ENCODE measurements around the gene SRA1. TPM values are rescaled to one million over a fixed set of nuclear protein-coding genes. Genes with fewer than 3 reads are reported as not detected.
A peak's percentile ranks its signal among the peaks of the same experiment; 100 is the strongest.

The SRA1 gene
- polyA plus RNA-seq, 2 donors: 23.1 to 23.7 TPM

DNA sequence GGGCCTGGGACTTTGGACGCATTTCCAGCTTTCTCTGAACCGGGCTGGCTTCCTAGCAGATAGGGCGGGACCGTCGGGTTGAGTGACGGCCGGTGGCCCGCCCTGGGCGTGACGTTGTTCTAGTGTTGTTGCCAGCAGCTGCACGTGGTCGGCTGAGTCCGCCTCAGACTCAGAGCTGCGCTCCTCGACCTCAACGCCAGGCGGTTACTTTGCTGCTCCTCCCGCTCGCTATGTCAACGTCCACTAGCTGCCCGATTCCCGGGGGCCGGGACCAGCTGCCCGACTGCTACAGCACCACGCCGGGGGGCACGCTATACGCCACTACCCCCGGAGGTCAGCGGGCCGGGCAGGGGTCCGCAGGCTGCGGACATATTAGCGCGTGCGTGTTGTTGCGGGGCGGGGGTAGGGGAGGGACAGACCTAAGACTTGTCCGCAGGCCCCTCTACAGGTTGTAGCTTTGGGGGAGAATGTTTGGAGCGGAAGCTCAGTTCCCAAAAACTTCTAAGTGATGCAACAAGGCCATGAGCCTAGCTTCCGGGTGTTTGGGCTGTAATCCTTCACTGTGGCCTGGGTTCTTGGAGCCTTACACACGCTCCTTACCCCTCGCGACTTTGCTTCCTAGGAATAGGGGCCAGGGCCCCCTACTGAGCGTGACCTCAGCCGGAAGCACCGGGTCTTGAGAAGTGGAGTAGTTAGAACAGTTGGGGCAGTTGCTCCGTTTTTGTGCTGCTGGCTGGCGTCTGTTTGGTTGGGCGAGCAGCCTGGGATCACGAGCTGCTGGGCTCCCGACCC is 9.6 kb downstream of the SRA1 start, which contains the start of gene EIF4EBP3:
TSS of gene EIF4EBP3 (plus strand) at position 155 of the 792 bp plus-strand sequence. CDS start at position 231, 76 bp downstream.
- H3K27me3 ChIP-seq (ENCODE audit: control insufficient read depth in 1 of 2, insufficient read depth in 2 of 2, low read length in 2 of 2): no peaks in the 10 kb centered on the region
- peak within 1 kb of the TSS; percentile 50 to 61 for H3K4me3 ChIP-seq (ENCODE audit: low read depth in 1 of 2, low read length in 2 of 2)
- peaks cover 12 to 16% of the 10 kb centered on the region in 2 donors for H3K4me1 ChIP-seq (ENCODE audit: control insufficient read depth in 2 of 2, insufficient read depth in 2 of 2, low read length in 1 of 2)
- peaks cover 11 to 14% of the 10 kb centered on the region in 2 donors for H3K36me3 ChIP-seq (ENCODE audit: control insufficient read depth in 2 of 2, insufficient read depth in 2 of 2, low read length in 1 of 2)
- WGBS, 2 donors: 2% methylated on average over 52 of the region's 52 CpGs
- peak within 1 kb of the TSS; percentile 99 to 100 for H3K27ac ChIP-seq (ENCODE audit: low read depth in 2 of 2, low read length in 1 of 2)
- no peaks in the 10 kb centered on the region for H3K9me3 ChIP-seq (ENCODE audit: control insufficient read depth in 2 of 2, insufficient read depth in 1 of 2, low read depth in 1 of 2, low read length in 1 of 2)

DNA sequence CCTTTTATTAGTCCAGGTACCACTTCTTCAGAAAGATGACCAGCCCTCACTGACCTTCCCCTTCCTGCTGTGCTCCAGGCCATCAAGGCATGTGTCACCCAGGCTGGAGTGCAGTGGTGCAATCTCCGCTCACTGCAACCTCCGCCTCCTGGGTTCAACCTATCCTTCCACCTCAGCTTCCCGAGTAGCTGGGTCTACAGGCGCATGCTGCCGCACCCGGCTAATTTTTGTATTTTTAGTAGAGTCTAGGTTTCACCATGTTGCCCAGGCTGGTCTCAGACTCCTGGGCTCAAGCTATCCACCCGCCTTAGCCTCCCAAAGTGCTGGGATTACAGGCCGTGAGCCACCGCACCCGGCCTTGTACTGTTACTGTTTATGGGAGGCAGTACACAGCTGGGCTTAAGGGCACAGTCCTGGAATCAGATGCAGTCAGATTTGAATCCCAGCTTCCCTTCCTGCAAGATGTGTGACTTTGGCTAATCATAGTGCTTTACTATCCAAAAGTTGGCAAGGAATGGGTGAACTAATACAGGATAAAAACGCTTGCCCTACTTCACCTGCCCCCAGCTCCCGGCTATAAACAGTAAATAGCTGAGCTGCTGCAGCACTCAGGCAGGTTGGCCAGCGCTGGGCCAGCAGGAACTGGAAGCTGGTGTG is 10.3 kb downstream of the SRA1 start:
- H3K36me3 ChIP-seq (ENCODE audit: control insufficient read depth in 2 of 2, insufficient read depth in 2 of 2, low read length in 1 of 2): peaks cover 14% of the 10 kb centered on the region in 2 donors
- peak overlapping the region; percentile 99 to 100 for H3K27ac ChIP-seq (ENCODE audit: low read depth in 2 of 2, low read length in 1 of 2)
- H3K27me3 ChIP-seq (ENCODE audit: control insufficient read depth in 1 of 2, insufficient read depth in 2 of 2, low read length in 2 of 2): no peaks in the 10 kb centered on the region
- peak overlapping the region; percentile 50 to 61 for H3K4me3 ChIP-seq (ENCODE audit: low read depth in 1 of 2, low read length in 2 of 2)
- no peaks in the 10 kb centered on the region for H3K9me3 ChIP-seq (ENCODE audit: control insufficient read depth in 2 of 2, insufficient read depth in 1 of 2, low read depth in 1 of 2, low read length in 1 of 2)
- H3K4me1 ChIP-seq (ENCODE audit: control insufficient read depth in 2 of 2, insufficient read depth in 2 of 2, low read length in 1 of 2): peaks cover 12 to 16% of the 10 kb centered on the region in 2 donors
- 40 to 46% methylated on average over 13 of the region's 13 CpGs for WGBS, 2 donors

DNA sequence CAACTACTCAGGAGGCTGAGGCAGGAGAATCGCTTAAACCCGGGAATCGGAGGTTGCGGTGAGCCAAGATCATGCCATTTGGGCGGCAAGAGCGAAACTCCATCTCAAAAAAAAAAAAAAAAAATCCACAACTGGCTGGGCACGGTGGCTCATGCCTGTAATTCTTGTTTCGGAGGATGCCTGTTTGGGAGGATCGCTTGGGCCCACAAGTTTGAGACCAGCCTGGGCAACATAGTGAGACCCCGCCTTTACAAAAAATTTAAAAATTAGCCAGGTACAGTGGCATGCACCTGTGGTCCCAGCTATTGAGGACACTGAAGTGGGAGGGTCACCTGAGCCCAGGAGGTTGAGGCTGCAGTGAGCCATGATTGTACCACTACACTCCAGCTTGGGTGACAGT is 11.7 kb downstream of the SRA1 start:
- Histone ChIP-seq H3K27me3 (ENCODE audit: control insufficient read depth in 1 of 2, insufficient read depth in 2 of 2, low read length in 2 of 2) (no peaks in the 10 kb centered on the region), H3K36me3 (ENCODE audit: control insufficient read depth in 2 of 2, insufficient read depth in 2 of 2, low read length in 1 of 2) (peaks cover 8 to 20% of the 10 kb centered on the region in 2 donors), H3K27ac (ENCODE audit: low read depth in 2 of 2, low read length in 1 of 2) (no peak overlapping the region), H3K4me3 (ENCODE audit: low read depth in 1 of 2, low read length in 2 of 2) (no peak overlapping the region), H3K9me3 (ENCODE audit: control insufficient read depth in 2 of 2, insufficient read depth in 1 of 2, low read depth in 1 of 2, low read length in 1 of 2) (no peaks in the 10 kb centered on the region), H3K4me1 (ENCODE audit: control insufficient read depth in 2 of 2, insufficient read depth in 2 of 2, low read length in 1 of 2) (peaks cover 12 to 16% of the 10 kb centered on the region in 2 donors)
- 97 to 99% methylated on average over 10 of the region's 10 CpGs for WGBS, 2 donors

DNA sequence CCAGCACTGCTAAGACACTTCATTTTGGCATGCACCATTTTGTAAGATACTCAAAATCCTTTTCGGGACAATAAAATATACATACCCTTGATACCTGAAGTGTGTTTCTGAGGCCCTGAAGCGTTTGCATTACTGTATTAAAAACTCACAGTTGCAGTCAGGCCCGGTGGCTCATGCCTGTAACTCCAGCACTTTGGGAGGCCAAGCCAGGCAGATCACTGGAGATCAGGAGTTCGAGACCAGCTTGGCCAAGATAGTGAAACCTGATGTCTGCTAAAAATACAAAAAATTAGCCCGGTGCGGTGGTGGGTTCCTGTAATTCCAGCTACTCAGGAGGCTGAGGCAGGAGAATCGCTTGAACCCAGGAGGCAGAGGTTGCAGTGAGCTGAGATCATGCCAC is 12.3 kb downstream of the SRA1 start:
- 94 to 95% methylated on average over 7 of the region's 7 CpGs for WGBS, 2 donors
- Histone ChIP-seq H3K9me3 (ENCODE audit: control insufficient read depth in 2 of 2, insufficient read depth in 1 of 2, low read depth in 1 of 2, low read length in 1 of 2) (no peaks in the 10 kb centered on the region), H3K27me3 (ENCODE audit: control insufficient read depth in 1 of 2, insufficient read depth in 2 of 2, low read length in 2 of 2) (no peaks in the 10 kb centered on the region), H3K36me3 (ENCODE audit: control insufficient read depth in 2 of 2, insufficient read depth in 2 of 2, low read length in 1 of 2) (peaks cover 3 to 15% of the 10 kb centered on the region in 2 donors), H3K4me3 (ENCODE audit: low read depth in 1 of 2, low read length in 2 of 2) (no peak overlapping the region), H3K4me1 (ENCODE audit: control insufficient read depth in 2 of 2, insufficient read depth in 2 of 2, low read length in 1 of 2) (peaks cover 12 to 16% of the 10 kb centered on the region in 2 donors), H3K27ac (ENCODE audit: low read depth in 2 of 2, low read length in 1 of 2) (no peak overlapping the region)

DNA sequence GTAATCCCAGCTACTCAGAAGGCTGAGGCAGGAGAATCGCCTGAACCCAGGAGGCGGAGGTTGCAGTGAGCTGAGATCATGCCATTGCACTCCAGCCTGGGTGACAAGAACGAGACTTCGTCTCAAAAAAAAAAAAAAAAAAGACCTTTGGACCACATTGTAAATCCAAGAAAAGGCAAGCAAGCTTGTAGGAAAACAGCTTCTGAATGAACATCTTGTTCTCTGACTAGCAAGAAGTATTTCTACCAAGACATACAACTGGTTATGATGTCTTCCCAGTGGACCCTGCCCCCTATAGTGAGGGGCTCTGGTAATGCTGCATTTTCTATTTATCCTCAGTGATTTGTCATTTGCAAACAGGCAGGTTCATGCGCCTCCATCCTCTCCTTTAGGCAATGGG is 14.3 kb downstream of the SRA1 start:
- no peaks in the 10 kb centered on the region for H3K9me3 ChIP-seq (ENCODE audit: control insufficient read depth in 2 of 2, insufficient read depth in 1 of 2, low read depth in 1 of 2, low read length in 1 of 2)
- no peak overlapping the region for H3K27ac ChIP-seq (ENCODE audit: low read depth in 2 of 2, low read length in 1 of 2)
- H3K27me3 ChIP-seq (ENCODE audit: control insufficient read depth in 1 of 2, insufficient read depth in 2 of 2, low read length in 2 of 2): no peaks in the 10 kb centered on the region
- peaks cover 5 to 9% of the 10 kb centered on the region in 2 donors for H3K36me3 ChIP-seq (ENCODE audit: control insufficient read depth in 2 of 2, insufficient read depth in 2 of 2, low read length in 1 of 2)
- WGBS, 2 donors: 84 to 96% methylated on average over 5 of the region's 5 CpGs
- H3K4me3 ChIP-seq (ENCODE audit: low read depth in 1 of 2, low read length in 2 of 2): no peak overlapping the region
- H3K4me1 ChIP-seq (ENCODE audit: control insufficient read depth in 2 of 2, insufficient read depth in 2 of 2, low read length in 1 of 2): peaks cover 2 to 8% of the 10 kb centered on the region in 2 donors

DNA sequence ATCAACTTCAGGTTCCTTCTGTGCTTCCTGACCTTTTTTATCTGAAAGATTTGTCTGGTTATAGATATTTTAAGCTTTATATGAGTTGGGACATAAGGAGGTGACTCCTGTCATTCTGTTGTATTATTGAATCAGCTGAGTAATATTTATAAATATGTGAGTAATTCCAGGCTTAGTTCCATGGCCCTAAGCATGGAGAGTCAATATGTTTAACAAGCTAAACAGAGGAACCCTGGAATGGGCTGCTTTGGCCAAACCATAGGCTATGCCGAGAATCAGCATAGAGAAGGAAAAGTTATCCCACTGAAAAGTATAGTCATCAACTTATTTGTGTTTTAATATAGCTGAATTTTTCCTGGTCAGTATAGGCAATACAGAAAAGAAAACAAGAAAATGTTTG is 17.0 kb downstream of the SRA1 start:
- H3K4me3 ChIP-seq (ENCODE audit: low read depth in 1 of 2, low read length in 2 of 2): no peak overlapping the region
- H3K27ac ChIP-seq (ENCODE audit: low read depth in 2 of 2, low read length in 1 of 2): no peak overlapping the region
- H3K9me3 ChIP-seq (ENCODE audit: control insufficient read depth in 2 of 2, insufficient read depth in 1 of 2, low read depth in 1 of 2, low read length in 1 of 2): no peaks in the 10 kb centered on the region
- 91 to 97% methylated on average over 1 of the region's 1 CpG for WGBS, 2 donors
- no peaks in the 10 kb centered on the region for H3K27me3 ChIP-seq (ENCODE audit: control insufficient read depth in 1 of 2, insufficient read depth in 2 of 2, low read length in 2 of 2)
- no peaks in the 10 kb centered on the region for H3K4me1 ChIP-seq (ENCODE audit: control insufficient read depth in 2 of 2, insufficient read depth in 2 of 2, low read length in 1 of 2)
- peaks cover 8 to 9% of the 10 kb centered on the region in 2 donors for H3K36me3 ChIP-seq (ENCODE audit: control insufficient read depth in 2 of 2, insufficient read depth in 2 of 2, low read length in 1 of 2)

DNA sequence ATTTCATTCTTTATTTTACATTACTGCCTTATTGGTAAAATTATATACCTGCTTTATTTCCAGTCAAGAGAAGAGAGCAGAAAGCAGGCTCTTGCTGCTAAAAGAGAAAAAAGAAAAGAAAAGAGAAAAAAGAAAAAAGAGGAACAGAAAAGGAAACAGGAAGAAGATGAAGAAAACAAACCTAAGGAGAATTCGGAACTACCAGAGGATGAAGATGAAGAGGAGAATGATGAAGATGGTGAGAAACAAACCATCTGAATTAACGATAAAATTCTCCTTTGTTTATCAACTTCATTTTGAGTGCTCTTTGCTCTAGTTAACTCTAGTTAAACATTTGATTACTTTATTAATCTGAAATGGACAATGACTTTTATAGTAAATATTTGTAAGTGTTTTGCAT is 33.3 kb downstream of the SRA1 start:
- H3K4me1 ChIP-seq (ENCODE audit: control insufficient read depth in 2 of 2, insufficient read depth in 2 of 2, low read length in 1 of 2): no peaks in the 10 kb centered on the region
- H3K27ac ChIP-seq (ENCODE audit: low read depth in 2 of 2, low read length in 1 of 2): no peak overlapping the region
- H3K27me3 ChIP-seq (ENCODE audit: control insufficient read depth in 1 of 2, insufficient read depth in 2 of 2, low read length in 2 of 2): no peaks in the 10 kb centered on the region
- no peak overlapping the region for H3K4me3 ChIP-seq (ENCODE audit: low read depth in 1 of 2, low read length in 2 of 2)
- peaks cover 11 to 13% of the 10 kb centered on the region in 2 donors for H3K36me3 ChIP-seq (ENCODE audit: control insufficient read depth in 2 of 2, insufficient read depth in 2 of 2, low read length in 1 of 2)
- no peaks in the 10 kb centered on the region for H3K9me3 ChIP-seq (ENCODE audit: control insufficient read depth in 2 of 2, insufficient read depth in 1 of 2, low read depth in 1 of 2, low read length in 1 of 2)
- WGBS, 2 donors: 84 to 93% methylated on average over 2 of the region's 2 CpGs

DNA sequence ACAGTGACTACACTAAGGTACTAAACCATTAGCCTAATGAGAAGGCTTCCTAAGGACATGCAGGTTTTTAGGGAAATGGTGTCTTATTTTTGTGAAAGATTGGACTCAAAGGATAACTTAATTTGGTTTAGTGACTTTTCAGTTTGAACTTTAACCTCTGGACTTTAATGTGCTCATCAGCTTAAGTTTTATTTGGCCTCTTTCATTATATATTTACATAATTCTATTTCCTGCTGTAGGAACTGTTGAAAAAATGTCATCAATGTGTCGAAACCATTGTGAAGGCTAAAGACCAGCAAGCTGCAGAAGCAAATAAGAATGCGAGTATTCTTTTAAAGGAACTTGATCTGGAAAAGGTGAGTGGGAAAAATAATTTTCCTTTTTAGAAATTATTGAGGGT is 44.1 kb downstream of the SRA1 start:
- Histone ChIP-seq H3K27me3 (ENCODE audit: control insufficient read depth in 1 of 2, insufficient read depth in 2 of 2, low read length in 2 of 2) (no peaks in the 10 kb centered on the region), H3K27ac (ENCODE audit: low read depth in 2 of 2, low read length in 1 of 2) (no peak overlapping the region), H3K4me1 (ENCODE audit: control insufficient read depth in 2 of 2, insufficient read depth in 2 of 2, low read length in 1 of 2) (no peaks in the 10 kb centered on the region), H3K36me3 (ENCODE audit: control insufficient read depth in 2 of 2, insufficient read depth in 2 of 2, low read length in 1 of 2) (peaks cover 9 to 12% of the 10 kb centered on the region in 2 donors), H3K9me3 (ENCODE audit: control insufficient read depth in 2 of 2, insufficient read depth in 1 of 2, low read depth in 1 of 2, low read length in 1 of 2) (no peaks in the 10 kb centered on the region), H3K4me3 (ENCODE audit: low read depth in 1 of 2, low read length in 2 of 2) (no peak overlapping the region)
- 95 to 97% methylated on average over 2 of the region's 2 CpGs for WGBS, 2 donors

DNA sequence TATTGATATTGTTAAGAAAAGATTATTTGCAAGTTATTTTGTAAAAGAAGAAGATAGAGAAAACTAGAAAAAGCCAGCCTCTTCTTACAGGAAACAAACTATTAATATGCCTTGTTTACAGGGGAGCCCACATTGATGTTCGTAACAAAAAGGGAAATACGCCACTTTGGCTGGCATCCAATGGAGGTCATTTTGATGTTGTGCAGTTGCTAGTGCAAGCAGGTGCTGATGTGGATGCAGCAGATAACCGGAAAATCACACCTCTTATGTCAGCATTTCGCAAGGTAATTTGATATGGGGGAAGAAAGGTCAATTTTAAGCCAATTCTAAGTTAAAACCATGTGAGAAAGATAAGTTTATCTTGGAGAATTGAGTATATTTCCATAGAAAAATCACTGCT is 47.4 kb downstream of the SRA1 start:
- 80 to 87% methylated on average over 4 of the region's 4 CpGs for WGBS, 2 donors
- H3K9me3 ChIP-seq (ENCODE audit: control insufficient read depth in 2 of 2, insufficient read depth in 1 of 2, low read depth in 1 of 2, low read length in 1 of 2): no peaks in the 10 kb centered on the region

More for the DNA sequence above, 47.4 kb downstream of the SRA1 start:
- Histone ChIP-seq H3K27ac (ENCODE audit: low read depth in 2 of 2, low read length in 1 of 2) (no peak overlapping the region), H3K27me3 (ENCODE audit: control insufficient read depth in 1 of 2, insufficient read depth in 2 of 2, low read length in 2 of 2) (no peaks in the 10 kb centered on the region), H3K4me1 (ENCODE audit: control insufficient read depth in 2 of 2, insufficient read depth in 2 of 2, low read length in 1 of 2) (no peaks in the 10 kb centered on the region), H3K4me3 (ENCODE audit: low read depth in 1 of 2, low read length in 2 of 2) (no peak overlapping the region), H3K36me3 (ENCODE audit: control insufficient read depth in 2 of 2, insufficient read depth in 2 of 2, low read length in 1 of 2) (peaks cover 8 to 14% of the 10 kb centered on the region in 2 donors)
